ENCODE data around the gene CNTN6. TPM values are rescaled to one million over a fixed set of nuclear protein-coding genes. Genes with fewer than 3 reads are reported as not detected.

The CNTN6 gene
- total and polyA plus RNA-seq, 2 of the 13 experiments (the other 11 are each of a cell fraction or from before 2014, with no cell fraction given) = not detected

GRCh38 chr3:1251282-1252060, 158.6 kb downstream of the CNTN6 start:
- Histone ChIP-seq H3K9me3 (ENCODE audit: low read length) (peaks cover 74% of the 10 kb centered on the region), H3K36me3 (replicated peaks in 1 of 2; ENCODE audit: control insufficient read depth in 1 of 2, insufficient read depth in 2 of 2, low read length in 2 of 2) (no peaks in the 10 kb centered on the region), H3K79me2 (ENCODE audit: insufficient read depth, low read length) (no peaks in the 10 kb centered on the region), H3K4me2 (ENCODE audit: low read depth, low read length) (no peak overlapping the region), H3K9ac (ENCODE audit: insufficient read depth, low read depth, low read length) (no peak overlapping the region), H3K4me1 (ENCODE audit: insufficient read depth, low read length) (no peaks in the 10 kb centered on the region), H3K27ac (ENCODE audit: extremely low read length, insufficient read depth, low read length) (no peak overlapping the region), H3K27me3 (ENCODE audit: control insufficient read depth in 1 of 2, insufficient read depth in 2 of 2, low read length in 2 of 2) (no peaks in the 10 kb centered on the region), H3K4me3 (replicated peaks in 1 of 3; ENCODE audit: insufficient read depth in 1 of 3, low read depth in 2 of 3, low read length in 3 of 3) (no peak overlapping the region), H4K20me1 (ENCODE audit: insufficient read depth, low read length) (no peaks in the 10 kb centered on the region), H2AFZ (ENCODE audit: low read length) (no peak overlapping the region)
- CTCF ChIA-PET (ENCODE audit: low intra/inter-chr PET ratio, low total read pairs) = no interaction called here
- in situ Hi-C loops (cut with HindIII; ENCODE audit: extremely low pct_ligation_motif_present, low pct_unique_long_range_greater_than_20kb) = no loop called here
- ATAC-seq (no peak), DNase-seq (ENCODE audit: low spot score) (no peak), FAIRE-seq (no peak)
- intact Hi-C loops (cut with micrococcal nuclease; ENCODE audit: unreplicated experiment) = no loop called here
- POLR2A ChIA-PET = no interaction called here
- BruUV-seq (replicated peaks) = no TSS peak
- 1% methylated on average over 5 of the region's 5 CpGs for WGBS (ENCODE audit: low lambda C conversion rate)
- TF ChIP-seq POGZ (CRISPR knock-in tag; IDR thresholded peaks at IDR 0.05) = no peak
- TF ChIP-seq ZBTB43 (CRISPR knock-in tag; conservative IDR thresholded peaks at IDR 0.05) = no peak
- no peak for TF ChIP-seq SIX1 (CRISPR knock-in tag; IDR thresholded peaks at IDR 0.05; ENCODE audit: borderline replicate concordance)
- no peak for TF ChIP-seq SOX5 (CRISPR knock-in tag; IDR thresholded peaks at IDR 0.05; ENCODE audit: borderline replicate concordance)
- TF ChIP-seq ZNF609 (CRISPR knock-in tag; IDR thresholded peaks at IDR 0.05; ENCODE audit: borderline replicate concordance) = no peak
- no peak for TF ChIP-seq SMARCC2 (IDR thresholded peaks at IDR 0.05)
- TF ChIP-seq RBAK (CRISPR knock-in tag; IDR thresholded peaks at IDR 0.05) = no peak
- no peak for TF ChIP-seq ZMAT3 (CRISPR knock-in tag; conservative IDR thresholded peaks at IDR 0.05)
- TF ChIP-seq RORA (CRISPR knock-in tag; IDR thresholded peaks at IDR 0.05) = no peak
- no peak for TF ChIP-seq ZNF326 (CRISPR knock-in tag; IDR thresholded peaks at IDR 0.05; ENCODE audit: borderline replicate concordance)
- TF ChIP-seq ZNF30 (CRISPR knock-in tag; IDR thresholded peaks at IDR 0.05) = no peak
- TF ChIP-seq HNRNPLL (IDR thresholded peaks at IDR 0.05; ENCODE audit: low read depth, low read length, poor library complexity, severe bottlenecking) = no peak
- TF ChIP-seq GPN1 (CRISPR knock-in tag; IDR thresholded peaks at IDR 0.05; ENCODE audit: borderline replicate concordance) = no peak
- TF ChIP-seq CHD4 (IDR thresholded peaks at IDR 0.05; ENCODE audit: borderline replicate concordance, low read length) = no peak
- TF ChIP-seq ZNF12 (CRISPR knock-in tag; IDR thresholded peaks at IDR 0.05) = no peak
- TF ChIP-seq ZNF235 (CRISPR knock-in tag; IDR thresholded peaks at IDR 0.05; ENCODE audit: borderline replicate concordance) = no peak
- TF ChIP-seq ZNF724P (CRISPR knock-in tag; IDR thresholded peaks at IDR 0.05; ENCODE audit: borderline replicate concordance) = no peak
- no peak for TF ChIP-seq TRIM22 (IDR thresholded peaks at IDR 0.05)
- TF ChIP-seq SMC3 (IDR thresholded peaks at IDR 0.05; ENCODE audit: low read length) = no peak
